Suprapubic skin (tissue), 4 donors: ENCODE results near the gene OR7G1. TPM values are rescaled to one million over a fixed set of nuclear protein-coding genes. Genes with fewer than 3 reads are reported as not detected.

ENCODE experiments used
- DNase-seq, 2 donors: peaks; one replicate each; pipeline ENCODE4 v3.0.0-alpha.2; 2019; ENCODE audit warnings: low spot score in 2 of 2
- H3K27ac ChIP-seq: fragments of 200-600 bp; sonication (generic); one replicate; pipeline ENCODE4 v1.5.1; 2019
- H3K27me3 ChIP-seq: fragments of 200-600 bp; sonication (generic); one replicate; pipeline ENCODE4 v1.5.1; 2019
- H3K36me3 ChIP-seq: fragments of 200-600 bp; sonication (generic); one replicate; pipeline ENCODE4 v1.5.1; 2019
- H3K4me1 ChIP-seq: fragments of 200-600 bp; sonication (generic); one replicate; pipeline ENCODE4 v1.5.1; 2019
- H3K4me3 ChIP-seq: fragments of 200-600 bp; sonication (generic); one replicate; pipeline ENCODE4 v1.5.1; 2019; ENCODE audit warnings: mild to moderate bottlenecking
- H3K9me3 ChIP-seq: fragments of 200-600 bp; sonication (generic); one replicate; pipeline ENCODE4 v1.5.1; 2019
- CTCF ChIP-seq, 2 donors: fragments of 200-600 bp in 1 of 2; fragments of 450-650 bp in 1 of 2; sonication (generic) in 1 of 2; IDR thresholded peaks; one replicate each; pipeline ENCODE4 v1.5.1; 2016 to 2019; ENCODE audit warnings: antibody characterized with exemption in 2 of 2, mild to moderate bottlenecking in 1 of 2, moderate library complexity in 1 of 2
- EP300 ChIP-seq: sonication (generic); formaldehyde crosslinking; IDR thresholded peaks from one replicate; pipeline ENCODE4 v1.6.1; 2017; ENCODE audit warnings: antibody characterized with exemption
- POLR2A ChIP-seq, 2 donors: fragments of 450-650 bp; IDR thresholded peaks; one replicate each; pipeline ENCODE4 v1.6.1; 2017; ENCODE audit warnings: antibody characterized with exemption in 2 of 2, mild to moderate bottlenecking in 2 of 2, moderate library complexity in 2 of 2
- POLR2AphosphoS5 ChIP-seq, 3 donors: sonication (generic); formaldehyde crosslinking; IDR thresholded peaks; one replicate each; pipeline ENCODE4 v1.6.1; 2017; ENCODE audit warnings: antibody characterized with exemption in 3 of 3
- WGBS: methylation state at CpG from one replicate; pipeline ENCODE4 v1.1.5; 2018; 5-methylcytosine and 5-hydroxymethylcytosine counted together
- total RNA-seq, 4 donors: library from RNA; depleted of rRNA; stranded (reverse); fragments of >200 nt; gene quantifications; one replicate each; pipeline ENCODE4 v1.1.0, GENCODE V29; 2016

Gene OR7G1
- total RNA-seq, 4 donors from 2014 or later = not detected

GRCh38 chr19:9151367-9151766 is 35.8 kb upstream of the OR7G1 start:
- no peak for DNase-seq
- 87% methylated on average over 5 of the region's 5 CpGs for WGBS
- H3K27me3 ChIP-seq = no peaks in the 10 kb centered on the region
- no peak overlapping the region for H3K27ac ChIP-seq
- no peak for TF ChIP-seq CTCF (IDR thresholded peaks at IDR 0.05)
- TF ChIP-seq POLR2AphosphoS5 (IDR thresholded peaks at IDR 0.05) = no peak
- H3K36me3 ChIP-seq = peaks cover 39% of the 10 kb centered on the region
- no peaks in the 10 kb centered on the region for H3K4me1 ChIP-seq
- no peak overlapping the region for H3K4me3 ChIP-seq
- peaks cover 22% of the 10 kb centered on the region for H3K9me3 ChIP-seq

DNA sequence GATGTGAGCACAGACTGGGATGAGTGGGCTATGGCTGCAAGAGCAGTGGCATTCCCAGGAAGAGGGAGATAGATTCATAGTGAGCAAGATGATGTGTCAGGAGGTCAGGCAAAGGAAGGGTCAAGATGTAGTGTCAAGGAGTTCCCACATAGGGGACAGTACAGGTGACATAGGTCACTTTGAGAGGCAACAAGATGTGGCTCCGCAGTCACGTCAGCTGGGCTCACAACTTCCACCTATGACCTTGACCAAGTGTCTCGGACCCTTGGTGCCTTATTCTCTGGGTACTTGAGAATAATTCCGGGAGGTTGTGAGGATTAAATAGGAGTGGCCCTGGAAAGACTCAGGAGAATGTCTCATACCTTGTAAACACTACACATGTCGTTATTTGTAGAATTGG is 35.1 kb upstream of the OR7G1 start:
- peaks cover 24% of the 10 kb centered on the region for H3K9me3 ChIP-seq
- peaks cover 32% of the 10 kb centered on the region for H3K36me3 ChIP-seq
- no peak for DNase-seq
- WGBS = 96% methylated on average over 5 of the region's 5 CpGs
- H3K27me3 ChIP-seq = no peaks in the 10 kb centered on the region
- H3K4me3 ChIP-seq = no peak overlapping the region
- H3K4me1 ChIP-seq = no peaks in the 10 kb centered on the region
- no peak overlapping the region for H3K27ac ChIP-seq
- TF ChIP-seq POLR2AphosphoS5 (IDR thresholded peaks at IDR 0.05) = no peak
- TF ChIP-seq POLR2A (IDR thresholded peaks at IDR 0.05) = no peak
- TF ChIP-seq CTCF (IDR thresholded peaks at IDR 0.05) = no peak
- no peak for TF ChIP-seq EP300

DNA sequence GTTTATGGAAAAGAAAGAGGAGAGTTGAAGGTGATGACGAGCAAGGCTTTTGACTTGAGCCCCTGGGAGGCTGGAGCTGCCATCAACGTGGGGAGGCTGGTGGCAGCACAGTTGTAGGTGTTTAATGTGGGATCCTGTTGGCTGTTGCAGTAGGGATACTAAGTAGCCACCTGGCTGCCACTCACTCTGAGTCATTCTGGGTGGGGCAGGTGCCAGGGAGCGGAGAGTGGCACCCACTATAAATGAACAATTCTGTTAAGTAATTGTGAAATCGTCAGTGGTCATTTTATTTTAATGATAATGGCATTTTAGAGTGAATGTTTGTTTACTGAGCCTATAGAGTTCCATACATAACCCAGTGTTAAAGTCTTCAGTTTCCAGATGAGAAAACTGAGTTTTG is 34.4 kb upstream of the OR7G1 start:
- H3K9me3 ChIP-seq = peaks cover 30% of the 10 kb centered on the region
- H3K4me3 ChIP-seq = no peak overlapping the region
- H3K36me3 ChIP-seq = peaks cover 26% of the 10 kb centered on the region
- H3K27me3 ChIP-seq = no peaks in the 10 kb centered on the region
- no peak overlapping the region for H3K27ac ChIP-seq
- no peaks in the 10 kb centered on the region for H3K4me1 ChIP-seq
- TF ChIP-seq POLR2A (IDR thresholded peaks at IDR 0.05) = no peak
- no peak for TF ChIP-seq EP300
- no peak for TF ChIP-seq CTCF (IDR thresholded peaks at IDR 0.05)
- no peak for TF ChIP-seq POLR2AphosphoS5 (IDR thresholded peaks at IDR 0.05)
- no peak for DNase-seq
- WGBS = 96% methylated on average over 4 of the region's 4 CpGs

DNA sequence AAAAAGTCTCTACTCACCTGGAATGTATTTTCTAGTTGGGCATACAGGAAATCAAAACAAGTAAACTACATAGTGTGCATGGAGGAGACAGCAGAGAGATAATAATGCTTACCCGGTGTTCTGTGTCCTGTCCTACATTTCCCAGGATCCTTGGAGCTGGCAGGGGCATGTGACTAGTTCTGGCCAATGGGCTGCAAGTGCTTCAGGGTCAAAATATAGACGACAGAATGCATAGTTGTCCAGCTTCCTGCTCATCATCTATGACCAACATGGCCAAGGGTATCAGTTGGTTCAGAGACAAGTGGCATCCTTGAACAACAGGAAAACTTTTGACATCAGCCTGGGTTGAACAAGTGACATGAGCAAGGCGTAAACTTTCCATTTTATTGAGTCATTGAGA is 33.1 kb upstream of the OR7G1 start:
- DNase-seq = no peak
- 96% methylated on average over 3 of the region's 3 CpGs for WGBS
- peaks cover 41% of the 10 kb centered on the region for H3K9me3 ChIP-seq
- no peak overlapping the region for H3K27ac ChIP-seq
- H3K4me3 ChIP-seq = no peak overlapping the region
- H3K4me1 ChIP-seq = no peaks in the 10 kb centered on the region
- no peaks in the 10 kb centered on the region for H3K27me3 ChIP-seq
- H3K36me3 ChIP-seq = peaks cover 23% of the 10 kb centered on the region
- TF ChIP-seq EP300 (no peak), POLR2A (IDR thresholded peaks at IDR 0.05) (no peak), CTCF (IDR thresholded peaks at IDR 0.05) (no peak), POLR2AphosphoS5 (IDR thresholded peaks at IDR 0.05) (no peak)

GRCh38 chr19:9146882-9147281 is 31.3 kb upstream of the OR7G1 start:
- H3K36me3 ChIP-seq = peaks cover 8% of the 10 kb centered on the region
- H3K27me3 ChIP-seq = no peaks in the 10 kb centered on the region
- no peak for DNase-seq
- peaks cover 1% of the 10 kb centered on the region for H3K4me1 ChIP-seq
- no peak overlapping the region for H3K4me3 ChIP-seq
- H3K9me3 ChIP-seq = peaks cover 33% of the 10 kb centered on the region
- WGBS = 76% methylated on average over 1 of the region's 1 CpG
- TF ChIP-seq CTCF (IDR thresholded peaks at IDR 0.05) (no peak), POLR2AphosphoS5 (IDR thresholded peaks at IDR 0.05) (no peak), EP300 (no peak), POLR2A (IDR thresholded peaks at IDR 0.05) (no peak)
- no peak overlapping the region for H3K27ac ChIP-seq
